DMS153 treated with DMSO at 0.1 percent for 48 hours (cell line): ENCODE data around the gene RUNX3.

ENCODE experiments used
- DNase-seq: peaks from one replicate; lab custom pipeline; 2025; ENCODE audit not compliant: unreplicated experiment; lab: John Stamatoyannopoulos, UW

Gene RUNX3

GRCh38 chr1:24931146-24931467, 1.0 kb upstream of the RUNX3 start:
- DNase-seq: no peak

GRCh38 chr1:24929398-24930259, 447 bp downstream of the RUNX3 start:
- DNase-seq: no peak

GRCh38 chr1:24928689-24929397, 1.2 kb downstream of the RUNX3 start:
- no peak for DNase-seq

GRCh38 chr1:24927988-24928688, 1.9 kb downstream of the RUNX3 start:
- no peak for DNase-seq

GRCh38 chr1:24927473-24927872, 2.6 kb downstream of the RUNX3 start:
- no peak for DNase-seq

GRCh38 chr1:24926563-24927249, 3.4 kb downstream of the RUNX3 start:
- DNase-seq: no peak

GRCh38 chr1:24925963-24926362, 4.1 kb downstream of the RUNX3 start:
- DNase-seq: no peak

- no peak for DNase-seq
Observed at GRCh38 chr1:24925082-24925779, 4.8 kb downstream of the RUNX3 start.

GRCh38 chr1:24923485-24924113, 6.5 kb downstream of the RUNX3 start:
- DNase-seq: no peak

- no peak for DNase-seq
Observed at GRCh38 chr1:24921938-24922662, 8.0 kb downstream of the RUNX3 start.

GRCh38 chr1:24921412-24921811, 8.7 kb downstream of the RUNX3 start:
- no peak for DNase-seq

GRCh38 chr1:24920533-24920925, 9.5 kb downstream of the RUNX3 start:
- no peak for DNase-seq

GRCh38 chr1:24919791-24920532, 10.1 kb downstream of the RUNX3 start:
- no peak for DNase-seq

GRCh38 chr1:24918995-24919605, 11.0 kb downstream of the RUNX3 start:
- DNase-seq: no peak

- DNase-seq: no peak
Observed at GRCh38 chr1:24918370-24918769, 11.7 kb downstream of the RUNX3 start.

- no peak for DNase-seq
Observed at GRCh38 chr1:24917327-24918074, 12.6 kb downstream of the RUNX3 start.

- DNase-seq: no peak
Observed at GRCh38 chr1:24915816-24916602, 14.1 kb downstream of the RUNX3 start.
